Measurements from ENCODE around the gene FAM98B. TPM values are rescaled to one million over a fixed set of nuclear protein-coding genes. Genes with fewer than 3 reads are reported as not detected.

The FAM98B gene
- total and polyA plus RNA-seq, 2 donors (not counting 1 experiment from before 2014, with no cell fraction given), result 4.8 to 9.0 TPM

- H3K9me3 ChIP-seq (ENCODE audit: control insufficient read depth, insufficient read depth, low read depth, low read length), result no peaks in the 10 kb centered on the region
- no peaks in the 10 kb centered on the region for H4K20me1 ChIP-seq (ENCODE audit: control insufficient read depth, extremely low read depth, insufficient read depth, low read length)
- no peak overlapping the region for H3K4me2 ChIP-seq (ENCODE audit: extremely low read depth, insufficient read depth, low read length)
- H3K4me1 ChIP-seq (ENCODE audit: control insufficient read depth, extremely low read depth, insufficient read depth, low read length), result peaks cover 5% of the 10 kb centered on the region
- no peaks in the 10 kb centered on the region for H3K27me3 ChIP-seq (ENCODE audit: control insufficient read depth, insufficient read depth, low read length)
- H2AFZ ChIP-seq (ENCODE audit: low read length), result no peak overlapping the region
- TF ChIP-seq CTCF (conservative IDR thresholded peaks at IDR 0.05 in 1 of 2, IDR thresholded peaks at IDR 0.05 in 1 of 2; ENCODE audit: low read depth in 1 of 2, low read length in 2 of 2) (no peak), EZH2 (IDR thresholded peaks at IDR 0.05; ENCODE audit: low read length, missing control alignments) (no peak)
- H3K27ac ChIP-seq (ENCODE audit: insufficient read depth, low read length), result no peak overlapping the region
- DNase-seq (ENCODE audit: low read depth in 2 of 2), result no peak
- no peak overlapping the region for H3K9ac ChIP-seq (ENCODE audit: insufficient read depth, low read length)
- H3K79me2 ChIP-seq (ENCODE audit: control insufficient read depth, insufficient read depth, low read length), result peaks cover 71% of the 10 kb centered on the region
- no peak overlapping the region for H3K4me3 ChIP-seq (replicated peaks in 1 of 4; ENCODE audit: control extremely low read depth in 1 of 4, insufficient read depth in 1 of 4, low read depth in 3 of 4, low read length in 4 of 4)
- H3K36me3 ChIP-seq (ENCODE audit: control insufficient read depth, insufficient read depth, low read length), result no peaks in the 10 kb centered on the region
Observed at GRCh38 chr15:38459480-38459879, 5.6 kb downstream of the FAM98B start.

- Histone ChIP-seq H3K27ac (ENCODE audit: insufficient read depth, low read length) (no peak overlapping the region), H3K79me2 (ENCODE audit: control insufficient read depth, insufficient read depth, low read length) (peaks cover 60% of the 10 kb centered on the region), H4K20me1 (ENCODE audit: control insufficient read depth, extremely low read depth, insufficient read depth, low read length) (no peaks in the 10 kb centered on the region), H3K4me1 (ENCODE audit: control insufficient read depth, extremely low read depth, insufficient read depth, low read length) (peaks cover 2% of the 10 kb centered on the region), H3K27me3 (ENCODE audit: control insufficient read depth, insufficient read depth, low read length) (no peaks in the 10 kb centered on the region), H3K36me3 (ENCODE audit: control insufficient read depth, insufficient read depth, low read length) (no peaks in the 10 kb centered on the region), H3K4me2 (ENCODE audit: extremely low read depth, insufficient read depth, low read length) (peak overlapping the region; percentile 48), H3K4me3 (replicated peaks in 1 of 4; ENCODE audit: control extremely low read depth in 1 of 4, insufficient read depth in 1 of 4, low read depth in 3 of 4, low read length in 4 of 4) (no peak overlapping the region), H3K9me3 (ENCODE audit: control insufficient read depth, insufficient read depth, low read depth, low read length) (no peaks in the 10 kb centered on the region), H2AFZ (ENCODE audit: low read length) (no peak overlapping the region), H3K9ac (ENCODE audit: insufficient read depth, low read length) (no peak overlapping the region)
- TF ChIP-seq CTCF (conservative IDR thresholded peaks at IDR 0.05 in 1 of 2, IDR thresholded peaks at IDR 0.05 in 1 of 2; ENCODE audit: low read depth in 1 of 2, low read length in 2 of 2), result no peak
- TF ChIP-seq EZH2 (IDR thresholded peaks at IDR 0.05; ENCODE audit: low read length, missing control alignments), result no peak
- no peak for DNase-seq (ENCODE audit: low read depth in 2 of 2)
Observed at GRCh38 chr15:38460543-38460942, 6.6 kb downstream of the FAM98B start.

GRCh38 chr15:38461066-38461833, 7.3 kb downstream of the FAM98B start:
- Histone ChIP-seq H3K27ac (ENCODE audit: insufficient read depth, low read length) (no peak overlapping the region), H4K20me1 (ENCODE audit: control insufficient read depth, extremely low read depth, insufficient read depth, low read length) (no peaks in the 10 kb centered on the region), H3K9ac (ENCODE audit: insufficient read depth, low read length) (no peak overlapping the region)

More at GRCh38 chr15:38461066-38461833, 7.3 kb downstream of the FAM98B start:
- no peak overlapping the region for H3K4me3 ChIP-seq (replicated peaks in 1 of 4; ENCODE audit: control extremely low read depth in 1 of 4, insufficient read depth in 1 of 4, low read depth in 3 of 4, low read length in 4 of 4)
- no peaks in the 10 kb centered on the region for H3K27me3 ChIP-seq (ENCODE audit: control insufficient read depth, insufficient read depth, low read length)
- H3K4me2 ChIP-seq (ENCODE audit: extremely low read depth, insufficient read depth, low read length), result peak overlapping the region; percentile 48
- H3K4me1 ChIP-seq (ENCODE audit: control insufficient read depth, extremely low read depth, insufficient read depth, low read length), result peaks cover 2% of the 10 kb centered on the region
- H3K36me3 ChIP-seq (ENCODE audit: control insufficient read depth, insufficient read depth, low read length), result no peaks in the 10 kb centered on the region
- no peak overlapping the region for H2AFZ ChIP-seq (ENCODE audit: low read length)
- no peaks in the 10 kb centered on the region for H3K9me3 ChIP-seq (ENCODE audit: control insufficient read depth, insufficient read depth, low read depth, low read length)
- TF ChIP-seq EZH2 (IDR thresholded peaks at IDR 0.05; ENCODE audit: low read length, missing control alignments) (no peak), CTCF (conservative IDR thresholded peaks at IDR 0.05 in 1 of 2, IDR thresholded peaks at IDR 0.05 in 1 of 2; ENCODE audit: low read depth in 1 of 2, low read length in 2 of 2) (no peak)
- peak; percentile 25 to 30 for DNase-seq (ENCODE audit: low read depth in 2 of 2)
- H3K79me2 ChIP-seq (ENCODE audit: control insufficient read depth, insufficient read depth, low read length), result peaks cover 53% of the 10 kb centered on the region

Data from fibroblast of lung (primary cell).